IMR-90 (cell line): ENCODE results near the gene VBP1. TPM values are rescaled to one million over a fixed set of nuclear protein-coding genes. Genes with fewer than 3 reads are reported as not detected.

Source experiments
- ATAC-seq: fragments of 200-7000 bp; cut with Tn5 transposase; 2 replicates; pipeline ENCODE4 v1.9.1; 2020; ENCODE audit warnings: low read depth, mild to moderate bottlenecking, moderate library complexity
- BruUV-seq: library from RNA; stranded (reverse); fragments of 400-500 nt; replicated peaks from 2 replicates; lab custom pipeline; 2021; lab: Mats Ljungman, UMichigan
- CTCF ChIA-PET: fragments of 300-600 bp; formaldehyde crosslinking; extraction: SDS; loops from one replicate; lab custom pipeline; 2021; ENCODE audit warnings: antibody characterized with exemption; lab: Yijun Ruan, JAX
- POLR2A ChIA-PET: fragments of 300-600 bp; sonication (Branson Sonifier 250); formaldehyde crosslinking; loops from one replicate; lab custom pipeline; 2022; ENCODE audit warnings: antibody characterized with exemption; ENCODE audit not compliant: unreplicated experiment; lab: Charles Lee
- DNase-seq: peaks from one replicate; pipeline ENCODE4 v3.0.0; 2013
- H2AFZ ChIP-seq: replicated peaks from 2 replicates; pipeline ENCODE3; 2013; ENCODE audit warnings: low read length, mild to moderate bottlenecking; ENCODE audit not compliant: poor library complexity
- H2AK5ac ChIP-seq: 2 replicates; pipeline ENCODE4 v1.6.1; 2013; ENCODE audit warnings: low read depth, low read length, inconsistent platforms
- H2AK9ac ChIP-seq: replicated peaks from 2 replicates; pipeline ENCODE3; 2013; ENCODE audit warnings: mild to moderate bottlenecking, low read depth, low read length, moderate library complexity; ENCODE audit not compliant: poor library complexity
- H2BK120ac ChIP-seq: 2 replicates; pipeline ENCODE4 v1.6.1; 2013; ENCODE audit warnings: low read depth, low read length, inconsistent platforms
- H2BK15ac ChIP-seq: 3 replicates; pipeline ENCODE4 v1.6.1; 2013; ENCODE audit warnings: low read depth, low read length, inconsistent platforms
- H2BK20ac ChIP-seq: 2 replicates; pipeline ENCODE4 v1.6.1; 2013; ENCODE audit warnings: low read depth, mild to moderate bottlenecking, inconsistent platforms, low read length, moderate library complexity
- H2BK5ac ChIP-seq: 2 replicates; pipeline ENCODE4 v1.6.1; 2013; ENCODE audit warnings: mild to moderate bottlenecking, low read depth, low read length, inconsistent platforms; ENCODE audit not compliant: poor library complexity, severe bottlenecking
- H3K14ac ChIP-seq: replicated peaks from 2 replicates; pipeline ENCODE4 v1.6.1; 2013; ENCODE audit warnings: low read depth, low read length, inconsistent platforms
- H3K18ac ChIP-seq: 2 replicates; pipeline ENCODE4 v1.6.1; 2013; ENCODE audit warnings: low read depth, low read length, control low read depth
- H3K23ac ChIP-seq: 2 replicates; pipeline ENCODE4 v1.6.1; 2013; ENCODE audit warnings: low read depth, low read length, inconsistent platforms
- H3K27ac ChIP-seq: 2 replicates; pipeline ENCODE4 v1.5.1; 2013; ENCODE audit warnings: mild to moderate bottlenecking, control low read depth, low read length; ENCODE audit not compliant: insufficient read depth
- H3K27me3 ChIP-seq: 2 replicates; pipeline ENCODE4 v1.6.1; 2013; ENCODE audit warnings: low read length; ENCODE audit not compliant: control insufficient read depth, insufficient read depth
- H3K36me3 ChIP-seq: 2 replicates; pipeline ENCODE4 v1.6.1; 2013; ENCODE audit warnings: low read length, mixed read lengths; ENCODE audit not compliant: control insufficient read depth, insufficient read depth
- H3K4ac ChIP-seq: 2 replicates; pipeline ENCODE4 v1.6.1; 2013; ENCODE audit warnings: low read depth, low read length, inconsistent platforms
- H3K4me1 ChIP-seq: 2 replicates; pipeline ENCODE4 v1.6.1; 2013; ENCODE audit warnings: low read length, mixed read lengths; ENCODE audit not compliant: control insufficient read depth, insufficient read depth
- H3K4me2 ChIP-seq: 2 replicates; pipeline ENCODE4 v1.6.1; 2013; ENCODE audit warnings: low read depth, mild to moderate bottlenecking, control low read depth, low read length, moderate library complexity
- H3K4me3 ChIP-seq: 2 replicates; pipeline ENCODE4 v1.5.1; 2013; ENCODE audit warnings: low read depth, mild to moderate bottlenecking, control low read depth, low read length, moderate library complexity; ENCODE audit not compliant: insufficient read depth
- H3K56ac ChIP-seq: 2 replicates; pipeline ENCODE4 v1.6.1; 2013; ENCODE audit warnings: low read length, inconsistent platforms; ENCODE audit not compliant: insufficient read depth; ENCODE audit errors: extremely low read depth
- H3K79me1 ChIP-seq, 2 experiments: 2 replicates each; pipeline ENCODE4 v1.6.1; 2013; ENCODE audit warnings: low read length in 2 of 2, inconsistent platforms in 1 of 2, low read depth in 1 of 2
- H3K9ac ChIP-seq: 2 replicates; pipeline ENCODE4 v1.6.1; 2013; ENCODE audit warnings: low read depth, low read length, control low read depth
- H3K9me1 ChIP-seq: 2 replicates; pipeline ENCODE4 v1.6.1; 2013; ENCODE audit warnings: low read length, inconsistent platforms; ENCODE audit not compliant: insufficient read depth
- H3K9me3 ChIP-seq: 2 replicates; pipeline ENCODE4 v1.6.1; 2013; ENCODE audit warnings: low read length; ENCODE audit not compliant: control insufficient read depth, insufficient read depth
- H4K20me1 ChIP-seq: 2 replicates; pipeline ENCODE4 v1.6.1; 2013; ENCODE audit warnings: low read length, inconsistent platforms; ENCODE audit not compliant: insufficient read depth
- H4K5ac ChIP-seq: 2 replicates; pipeline ENCODE4 v1.6.1; 2013; ENCODE audit warnings: mild to moderate bottlenecking, low read depth, low read length, control low read depth
- H4K8ac ChIP-seq, 2 experiments: 2 replicates each; pipeline ENCODE4 v1.6.1; 2013; ENCODE audit warnings: low read depth in 2 of 2, low read length in 2 of 2, control low read depth in 1 of 2, inconsistent platforms in 1 of 2
- H4K91ac ChIP-seq: 2 replicates; pipeline ENCODE4 v1.6.1; 2013; ENCODE audit warnings: low read depth, low read length, inconsistent platforms; ENCODE audit not compliant: insufficient read depth
- CEBPB ChIP-seq: IDR thresholded peaks from 2 replicates; pipeline ENCODE4 v1.6.1; 2012; ENCODE audit warnings: low read depth, low read length, improper control_type of control experiment
- CHD1 ChIP-seq: IDR thresholded peaks from 2 replicates; pipeline ENCODE4 v1.6.1; 2012; ENCODE audit warnings: low read depth, low read length, improper control_type of control experiment
- FOS ChIP-seq: fragments of 150-350 bp; IDR thresholded peaks from 2 replicates; pipeline ENCODE4 v1.6.1; 2016; ENCODE audit warnings: low read depth, low read length
- MAFK ChIP-seq: IDR thresholded peaks from 2 replicates; pipeline ENCODE4 v1.6.1; 2012; ENCODE audit warnings: low read depth, low read length, improper control_type of control experiment
- WGBS, 2 experiments: methylation state at CpG; one replicate each; pipeline versions ENCODE4 v1.1.5 to v1.1.7; 2013; ENCODE audit warnings: missing lambda C conversion rate in 2 of 2; ENCODE audit not compliant: insufficient read length in 1 of 2; ENCODE audit errors: extremely low coverage in 2 of 2; 5-methylcytosine and 5-hydroxymethylcytosine counted together
- dilution Hi-C: fragments of 300-500 bp; cut with HindIII; formaldehyde crosslinking; loops from one replicate; pipeline ENCODE4 v1.14.3; 2018; ENCODE audit warnings: low sequenced_read_pairs; ENCODE audit not compliant: unreplicated experiment
- in situ Hi-C: fragments of 300-500 bp; cut with MboI; formaldehyde crosslinking; loops from 3 replicates; pipeline ENCODE4 v1.14.3; 2019; ENCODE audit warnings: low sequenced_read_pairs, inconsistent platforms, mixed read lengths
- intact Hi-C: fragments of 100-400 bp; cut with micrococcal nuclease; formaldehyde crosslinking; loops from 2 replicates; pipeline ENCODE4 v1.10.0; 2022
- polyA plus RNA-seq, 3 experiments: library from polyadenylated mRNA; depleted of rRNA; stranded (reverse); fragments of >200 nt; gene quantifications; 2 replicates each; pipeline ENCODE4 v1.2.3, GENCODE V29; 2012; ENCODE audit warnings: low replicate concordance in 1 of 3
- total RNA-seq: library from RNA; depleted of rRNA; stranded (reverse); fragments of >200 nt; gene quantifications from 2 replicates; pipeline ENCODE4 v1.2.3, GENCODE V29; 2012
- TF ChIP-seq, protein P1 (sequence below): fragments of 150-350 bp; IDR thresholded peaks from 2 replicates; pipeline ENCODE4 v1.6.1; 2016; ENCODE audit warnings: low read depth, mild to moderate bottlenecking, low read length, moderate library complexity, borderline replicate concordance

Gene VBP1
- total and polyA plus RNA-seq, 2 of the 4 experiments (the other 2 are of a cell fraction): 30.8 to 42.3 TPM

DNA sequence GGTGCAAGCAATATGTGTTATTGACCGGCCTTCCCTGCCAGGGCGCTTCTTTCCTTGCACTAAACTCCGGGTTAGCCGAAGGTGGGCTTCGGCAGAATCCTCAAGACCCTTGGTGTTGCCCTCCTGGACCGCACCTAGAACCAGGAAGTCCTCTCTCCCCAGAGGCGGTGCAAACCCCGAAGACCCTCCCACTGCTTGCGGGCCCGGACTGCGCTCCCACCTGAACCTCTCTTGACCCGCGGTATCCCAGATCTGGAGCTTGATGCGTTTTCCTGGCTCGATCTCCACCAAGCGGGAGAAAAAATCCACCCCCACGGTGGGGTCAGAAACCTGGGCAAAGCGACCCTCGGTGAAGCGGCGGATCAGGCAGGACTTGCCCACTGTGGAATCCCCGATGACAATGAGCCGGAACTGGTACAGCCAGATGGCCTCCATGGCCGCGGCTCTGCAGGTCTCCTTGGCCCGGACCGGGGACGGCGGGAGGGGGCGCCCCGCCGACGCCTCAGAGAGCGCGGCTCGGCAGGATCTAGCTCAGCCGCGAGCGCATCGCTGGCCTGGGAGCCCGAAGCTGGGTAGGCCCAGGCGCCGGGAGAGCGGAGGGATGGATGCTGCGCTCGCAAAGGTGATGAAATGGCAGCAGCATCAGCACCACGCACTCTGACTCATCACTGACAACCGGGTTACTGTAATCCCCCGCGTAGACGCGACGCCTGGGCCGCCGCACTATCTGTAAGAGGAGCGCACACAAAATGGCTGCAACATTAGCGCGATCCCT, 47.8 kb downstream of the VBP1 start, which contains the start of gene RAB39B:
Gene RAB39B (minus strand): TSS at position 638 of the 775 bp plus-strand sequence. CDS start 203 bp downstream, at position 435.
- Histone ChIP-seq H2AFZ (peak within 1 kb of the TSS; percentile 72), H3K27ac (no peak within 1 kb of the TSS)
- DNase-seq: peak; percentile 68

More for the DNA sequence above, 47.8 kb downstream of the VBP1 start, which contains the start of gene RAB39B:
- dilution Hi-C loops: no loop called here
- H3K4me3 ChIP-seq: no peak within 1 kb of the TSS
- H2BK20ac ChIP-seq: no peak within 1 kb of the TSS
- 26% methylated on average over 15 of the region's 58 CpGs; no CpG with 5 or more reads in 1 of the 2 experiments for WGBS, 2 experiments
- H3K27me3 ChIP-seq: no peaks in the 10 kb centered on the region
- no peak within 1 kb of the TSS for H3K23ac ChIP-seq
- POLR2A ChIA-PET: no interaction called here
- no peaks in the 10 kb centered on the region for H3K4me1 ChIP-seq
- CTCF ChIA-PET: no interaction called here
- no peak within 1 kb of the TSS for H2AK5ac ChIP-seq
- H3K14ac ChIP-seq: no peak within 1 kb of the TSS
- in situ Hi-C loops: no loop called here
- no peak within 1 kb of the TSS for H4K8ac ChIP-seq
- no peak within 1 kb of the TSS for H2BK120ac ChIP-seq
- no peaks in the 10 kb centered on the region for H3K9me1 ChIP-seq
- no TSS peak for BruUV-seq
- peaks cover 2% of the 10 kb centered on the region; the same call in 1 of the 2 replicates for H3K9me3 ChIP-seq
- intact Hi-C loops: no loop called here
- no peak within 1 kb of the TSS for H4K91ac ChIP-seq
- H4K20me1 ChIP-seq: no peaks in the 10 kb centered on the region
- no peaks in the 10 kb centered on the region for H3K79me1 ChIP-seq
- no peak within 1 kb of the TSS for H2BK5ac ChIP-seq
- no peak within 1 kb of the TSS for H2BK15ac ChIP-seq
- no peak within 1 kb of the TSS for H3K9ac ChIP-seq
- H3K18ac ChIP-seq: no peak within 1 kb of the TSS
- TF ChIP-seq FOS (peak; percentile 48; the same call in 1 of the 2 replicates), CHD1 (no peak), CEBPB (peak; percentile 66; the same call in 1 of the 2 replicates), MAFK (peak; percentile 71)
- TF ChIP-seq, protein P1, sequence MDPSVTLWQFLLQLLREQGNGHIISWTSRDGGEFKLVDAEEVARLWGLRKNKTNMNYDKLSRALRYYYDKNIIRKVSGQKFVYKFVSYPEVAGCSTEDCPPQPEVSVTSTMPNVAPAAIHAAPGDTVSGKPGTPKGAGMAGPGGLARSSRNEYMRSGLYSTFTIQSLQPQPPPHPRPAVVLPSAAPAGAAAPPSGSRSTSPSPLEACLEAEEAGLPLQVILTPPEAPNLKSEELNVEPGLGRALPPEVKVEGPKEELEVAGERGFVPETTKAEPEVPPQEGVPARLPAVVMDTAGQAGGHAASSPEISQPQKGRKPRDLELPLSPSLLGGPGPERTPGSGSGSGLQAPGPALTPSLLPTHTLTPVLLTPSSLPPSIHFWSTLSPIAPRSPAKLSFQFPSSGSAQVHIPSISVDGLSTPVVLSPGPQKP: no peak
- H3K4ac ChIP-seq: no peak within 1 kb of the TSS
- peak within 1 kb of the TSS; percentile 85 for H2AK9ac ChIP-seq
- H3K36me3 ChIP-seq: no peaks in the 10 kb centered on the region
- no peak within 1 kb of the TSS for H3K4me2 ChIP-seq
- no peak within 1 kb of the TSS for H4K5ac ChIP-seq
- ATAC-seq: peak; percentile 97
- no peak within 1 kb of the TSS for H3K56ac ChIP-seq
